SK-MEL-5 (cell line): Measurements from ENCODE around the gene AGGF1. TPM values are rescaled to one million over a fixed set of nuclear protein-coding genes. Genes with fewer than 3 reads are reported as not detected.

Experiments used
- DNase-seq: peaks from one replicate; pipeline ENCODE4 v3.0.0-alpha.2; 2016; ENCODE audit warnings: low read depth, low spot score
- in situ Hi-C: cut with HindIII; loops from 2 replicates; pipeline ENCODE4 v1.10.0; 2016; ENCODE audit warnings: low sequenced_read_pairs, high pct_unique_total_duplicates, low pct_unique_long_range_greater_than_20kb
- total RNA-seq: library from RNA; depleted of rRNA; stranded (reverse); fragments of >200 nt; shearing (Covaris generic); gene quantifications from 2 replicates; pipeline ENCODE4 v1.2.3, GENCODE V29; 2014

AGGF1 gene
- total RNA-seq, 1 experiment from 2014 or later, result 39.1 TPM

GRCh38 chr5:77016962-77017361 lies 13.2 kb upstream of the AGGF1 start:
- in situ Hi-C loops, result no loop called here
- DNase-seq, result no peak

- in situ Hi-C loops, result no loop called here
- no peak for DNase-seq
These were observed 12.5 kb upstream of the AGGF1 start for GRCh38 chr5:77017668-77018067.

GRCh38 chr5:77022511-77023417 lies 7.4 kb upstream of the AGGF1 start:
- DNase-seq, result no peak
- in situ Hi-C loops, result no loop called here

DNA sequence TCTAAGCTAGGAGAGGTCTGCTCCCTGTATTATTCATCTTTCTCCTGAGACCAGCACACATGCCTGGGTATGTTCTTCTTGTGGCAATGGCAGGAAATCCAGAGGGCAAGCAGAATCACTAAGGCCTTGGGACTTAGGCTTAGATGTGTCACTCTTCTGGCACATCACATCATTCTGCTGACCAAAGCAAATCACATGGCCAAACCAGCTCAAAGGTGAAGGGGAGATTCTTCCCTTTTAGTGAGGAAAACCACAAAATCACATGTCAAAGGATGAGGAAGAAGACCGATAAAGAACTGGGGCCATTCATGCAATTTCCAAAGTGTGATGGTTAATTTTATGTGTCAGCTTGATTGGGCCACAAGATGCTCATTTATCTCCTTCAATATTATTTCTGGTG lies 5.7 kb upstream of the AGGF1 start:
- in situ Hi-C loops, result no loop called here
- no peak for DNase-seq

DNA sequence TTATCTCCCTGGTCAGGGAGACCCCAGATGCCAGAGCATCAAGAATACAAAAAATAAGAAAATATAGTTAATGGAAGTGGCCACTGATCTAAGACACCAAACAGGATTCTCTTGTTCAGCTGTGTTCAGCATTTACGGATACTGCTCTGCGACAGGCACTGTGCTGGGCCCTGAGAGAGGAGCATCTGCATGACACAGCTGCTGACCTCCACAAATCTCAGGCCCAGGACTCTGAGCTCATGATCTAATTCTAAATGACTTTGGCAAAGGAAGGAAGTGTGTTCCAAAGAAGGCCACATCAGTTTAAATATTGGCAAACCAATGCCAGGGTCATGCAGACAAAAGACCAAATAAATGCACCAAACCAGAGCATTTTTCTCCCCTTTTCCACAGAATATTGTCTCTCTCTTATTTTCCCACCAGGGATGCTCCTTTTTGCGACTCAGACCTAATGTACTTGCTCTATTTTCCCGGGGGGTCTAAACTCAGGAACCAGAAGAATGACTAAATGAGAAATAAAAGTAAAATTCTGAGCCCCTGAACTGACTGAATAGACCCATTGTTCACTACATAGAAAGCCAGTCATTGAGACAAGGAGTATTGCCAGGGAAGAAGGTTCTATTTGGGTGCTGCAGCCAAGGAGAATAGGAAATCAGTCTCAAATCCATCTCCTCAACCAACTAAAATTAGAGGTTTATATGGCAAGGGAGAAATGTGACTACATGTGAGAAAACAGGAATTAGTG lies 1.4 kb upstream of the AGGF1 start:
- in situ Hi-C loops, result no loop called here
- no peak for DNase-seq

DNA sequence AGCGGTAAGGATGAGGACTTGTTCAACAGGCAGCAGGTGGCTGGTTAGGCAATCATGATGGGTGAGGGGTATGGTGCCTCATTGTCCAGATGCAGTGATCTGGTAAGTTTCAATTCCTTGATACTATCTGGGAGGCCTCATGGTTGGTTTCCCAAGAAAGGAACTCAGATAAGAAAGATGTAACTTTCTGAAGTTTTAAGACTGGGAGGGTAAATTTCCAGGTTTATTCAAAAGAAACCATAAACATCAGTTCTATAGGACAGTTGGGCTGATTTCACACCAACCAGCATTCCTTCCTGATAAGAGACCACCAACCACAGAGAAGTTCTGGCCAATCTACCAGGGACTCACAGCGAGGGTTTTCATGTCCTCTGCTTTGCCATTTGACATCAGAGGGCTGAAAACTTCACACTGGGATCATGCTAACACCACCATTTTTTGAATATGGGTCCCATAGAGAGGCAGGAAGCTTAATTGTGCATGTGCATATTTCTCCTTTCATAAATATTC lies 773 bp upstream of the AGGF1 start:
- DNase-seq, result no peak
- in situ Hi-C loops, result no loop called here

- DNase-seq, result no peak
- in situ Hi-C loops, result no loop called here
These were observed 1.7 kb downstream of the AGGF1 start for GRCh38 chr5:77031891-77032290.

GRCh38 chr5:77032635-77033034 lies 2.4 kb downstream of the AGGF1 start:
- no peak for DNase-seq
- in situ Hi-C loops, result no loop called here

- no peak for DNase-seq
- in situ Hi-C loops, result no loop called here
These were observed 3.1 kb downstream of the AGGF1 start for GRCh38 chr5:77033338-77033737.

DNA sequence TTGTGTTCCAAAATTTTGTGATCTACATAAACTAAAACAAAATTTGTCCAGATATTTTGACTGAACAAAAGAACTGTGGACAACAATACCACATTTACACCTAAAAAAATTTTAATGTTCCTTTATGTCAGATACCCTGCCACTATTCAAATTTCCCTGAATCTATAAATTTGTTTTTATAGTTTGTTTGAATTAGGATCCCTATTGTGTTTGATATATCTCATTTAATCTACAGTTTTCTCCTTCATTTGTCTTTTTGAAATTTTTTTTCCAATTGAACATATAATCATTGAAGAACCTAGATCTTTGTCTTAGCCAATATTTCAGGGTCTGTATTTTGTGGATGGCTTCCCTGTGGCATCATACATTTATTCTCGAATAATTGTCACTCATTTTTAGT lies 5.7 kb downstream of the AGGF1 start:
- in situ Hi-C loops, result no loop called here
- no peak for DNase-seq

- in situ Hi-C loops, result no loop called here
- no peak for DNase-seq
These were observed 16.3 kb downstream of the AGGF1 start for GRCh38 chr5:77046416-77047073.

- no peak for DNase-seq
- in situ Hi-C loops, result no loop called here
These were observed 33.8 kb downstream of the AGGF1 start for GRCh38 chr5:77064040-77064439.

DNA sequence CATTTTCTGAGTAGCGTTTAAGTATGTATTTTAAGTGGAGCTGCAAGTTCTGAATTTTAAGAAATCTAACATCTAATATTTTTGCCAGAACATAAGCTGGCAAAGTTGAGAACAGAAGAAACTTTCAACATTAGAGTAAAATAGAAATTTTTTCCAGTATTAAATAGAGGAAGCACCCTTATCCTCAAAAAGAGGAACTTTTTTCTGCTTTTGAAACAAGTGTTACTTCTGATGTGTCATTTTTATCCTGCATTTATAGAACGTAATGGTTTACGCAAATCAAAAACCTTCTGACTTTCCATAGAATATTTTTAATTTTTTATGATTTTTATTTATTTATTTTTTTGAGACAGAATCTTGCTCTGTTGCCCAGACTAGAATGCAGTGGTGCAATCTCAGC lies 35.1 kb downstream of the AGGF1 start:
- in situ Hi-C loops, result no loop called here
- DNase-seq, result no peak

GRCh38 chr5:77066184-77066583 lies 36.0 kb downstream of the AGGF1 start:
- in situ Hi-C loops, result no loop called here
- no peak for DNase-seq

DNA sequence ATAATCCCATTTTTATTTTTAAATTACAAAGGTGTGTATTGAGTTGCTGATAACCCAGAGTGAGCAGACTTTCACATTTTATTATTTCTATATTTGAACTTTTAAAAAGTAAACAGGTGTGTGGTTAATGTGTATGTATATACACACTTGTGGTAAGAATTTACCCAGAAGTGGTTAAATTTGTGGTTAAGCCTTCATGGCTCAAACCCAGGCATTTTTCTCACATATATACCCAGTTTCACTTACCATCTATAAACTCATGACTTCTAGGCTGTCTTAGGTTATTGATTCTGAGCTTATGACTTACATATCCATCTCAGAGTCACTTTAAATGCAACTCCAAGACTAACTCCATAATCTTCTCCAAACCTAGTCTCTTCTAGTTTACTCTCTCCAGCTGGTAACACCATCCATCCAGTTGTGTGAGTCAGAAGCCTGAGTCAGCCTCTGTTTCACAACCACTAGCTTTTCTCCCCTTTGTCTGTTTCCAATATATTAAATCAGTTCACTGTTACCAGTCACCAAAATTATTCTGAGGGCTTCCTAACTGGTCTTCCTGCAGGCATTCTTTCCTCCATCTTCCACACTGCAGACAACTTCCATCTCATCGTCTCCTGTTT lies 36.7 kb downstream of the AGGF1 start:
- in situ Hi-C loops, result no loop called here
- DNase-seq, result no peak

GRCh38 chr5:77073667-77074066 lies 43.5 kb downstream of the AGGF1 start:
- DNase-seq, result no peak
- in situ Hi-C loops, result no loop called here

DNA sequence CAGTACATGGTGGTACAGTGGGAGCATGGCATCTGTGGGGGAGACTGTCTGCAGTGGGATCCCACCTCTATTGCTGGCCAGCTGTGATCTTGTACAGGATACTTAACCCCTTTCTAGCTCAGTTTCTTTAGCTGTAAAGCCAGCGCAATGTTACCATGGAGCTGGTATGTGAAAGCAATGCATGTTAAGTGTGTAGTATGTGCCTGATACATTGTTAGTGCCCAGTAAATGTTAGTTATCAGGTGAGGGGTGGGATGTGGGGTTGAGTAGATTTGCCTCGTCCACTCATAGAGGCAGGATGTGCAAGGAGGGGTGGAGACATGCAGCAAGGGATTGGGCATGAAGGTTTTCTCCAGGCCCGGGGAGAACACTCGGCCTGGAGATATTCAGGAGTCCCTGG lies 44.5 kb downstream of the AGGF1 start:
- in situ Hi-C loops, result no loop called here
- DNase-seq, result no peak
